Activated CD4-positive, alpha-beta T cell treated with anti-CD3 and anti-CD28 coated beads, Interleukin-2, Interleukin-4, amounts not matched to agents 100 ng/mL and 50 ng/mL, durations not matched to agents 16 hours and 8 hours (primary cell): ENCODE measurements around the gene AP2A1.

Experiments used
- DNase-seq: peaks from one replicate; pipeline ENCODE4 v3.0.0-alpha.2; 2020; ENCODE audit warnings: low spot score

AP2A1 gene

DNA sequence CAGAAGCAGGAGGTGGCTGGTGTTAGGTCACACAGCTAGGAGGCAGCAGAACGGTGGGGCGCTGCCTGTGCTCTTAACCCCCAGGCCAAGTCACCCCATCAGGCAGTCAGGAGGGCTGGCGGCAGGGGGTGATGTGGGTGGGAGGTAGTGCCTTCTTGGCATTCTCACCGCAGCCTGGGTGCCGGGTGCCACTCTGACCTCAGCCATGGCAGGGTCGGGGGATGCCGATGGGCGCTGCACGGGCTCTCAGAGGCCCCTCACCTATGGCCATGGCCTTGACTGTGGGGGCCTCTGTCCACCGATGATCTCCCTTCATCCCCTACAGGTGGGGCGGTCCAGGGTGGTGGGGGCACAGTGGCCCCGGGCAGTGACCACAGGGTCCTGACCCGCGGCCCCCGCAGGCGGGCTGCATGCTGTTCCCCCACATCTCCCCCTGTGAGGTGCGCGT lies 89.8 kb downstream of the AP2A1 start:
- no peak for DNase-seq
